ENCODE measurements around the gene JAZF1. TPM values are rescaled to one million over a fixed set of nuclear protein-coding genes. Genes with fewer than 3 reads are reported as not detected.

JAZF1 gene
- total RNA-seq, 1 experiment from 2014 or later, result 0.90 TPM

DNA sequence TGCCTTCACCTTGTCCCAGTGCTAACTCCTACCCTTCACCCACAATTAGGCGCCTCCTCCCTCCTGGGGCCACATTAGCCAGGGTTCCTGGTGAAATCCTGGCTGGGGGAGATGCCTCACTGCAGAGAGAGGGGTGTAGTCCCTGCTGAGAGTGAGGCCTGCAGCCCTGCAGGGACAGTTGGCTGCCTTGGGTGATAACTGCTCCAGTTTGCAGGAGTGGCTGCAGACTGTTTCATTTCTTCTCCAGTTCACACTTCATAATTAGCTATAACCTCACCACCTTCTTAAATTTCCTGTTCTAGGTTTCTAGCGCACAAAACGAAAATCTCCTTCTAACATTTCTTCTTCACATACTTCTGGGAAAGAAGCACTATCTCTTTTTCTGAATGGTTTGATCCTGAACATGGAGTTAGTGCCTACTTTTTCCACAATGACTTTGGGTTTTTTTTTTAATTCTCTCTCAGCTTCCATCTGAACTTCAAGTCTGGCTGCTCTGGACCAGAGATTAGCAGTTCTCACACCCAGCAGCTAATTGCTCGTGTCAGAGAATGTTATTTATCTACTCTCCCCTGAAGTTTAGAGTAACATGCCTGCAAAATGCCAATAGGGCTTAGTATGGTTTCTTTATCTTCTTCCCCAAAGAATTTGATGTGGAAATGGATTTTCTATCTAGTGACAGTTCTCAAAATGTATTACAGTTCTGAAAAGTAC lies 15.5 kb upstream of the JAZF1 start:
- Histone ChIP-seq H3K27ac (no peak overlapping the region), H3F3A (ENCODE audit: insufficient read depth, low read depth) (no peaks in the 10 kb centered on the region), H3K4me1 (replicated peaks; ENCODE audit: insufficient read depth) (no peaks in the 10 kb centered on the region), H2AFZ (no peak overlapping the region), H3K79me2 (ENCODE audit: low read depth) (no peaks in the 10 kb centered on the region), H3K36me3 (ENCODE audit: low read depth) (no peaks in the 10 kb centered on the region), H3K4me2 (no peak overlapping the region), H3K9me3 (ENCODE audit: insufficient read depth, low read depth) (0 out of 2 replicates have a peak, but pooled peaks cover 3% of the 10 kb centered on the region), H3K4me3 (no peak overlapping the region), H4K20me1 (ENCODE audit: insufficient read depth) (no peaks in the 10 kb centered on the region), H3K9me2 (ENCODE audit: insufficient read depth) (no peaks in the 10 kb centered on the region), H3K27me3 (ENCODE audit: insufficient read depth, low read depth) (no peaks in the 10 kb centered on the region)
- intact Hi-C loops (cut with micrococcal nuclease; ENCODE audit: unreplicated experiment), result no loop called here
- ChIA-PET POLR2A (ENCODE audit: unreplicated experiment) (no interaction called here), CTCF (interaction anchor here (0.6 kb wide), 1 partner anchor 100 kb away, joined by 3 read pairs; no protein-coding TSS in a partner anchor)
- no peak for DNase-seq
- BruUV-seq (replicated peaks), result no TSS peak
- no peak for TF ChIP-seq EZH2 (IDR thresholded peaks at IDR 0.05; ENCODE audit: low read depth)
- TF ChIP-seq, protein P1, sequence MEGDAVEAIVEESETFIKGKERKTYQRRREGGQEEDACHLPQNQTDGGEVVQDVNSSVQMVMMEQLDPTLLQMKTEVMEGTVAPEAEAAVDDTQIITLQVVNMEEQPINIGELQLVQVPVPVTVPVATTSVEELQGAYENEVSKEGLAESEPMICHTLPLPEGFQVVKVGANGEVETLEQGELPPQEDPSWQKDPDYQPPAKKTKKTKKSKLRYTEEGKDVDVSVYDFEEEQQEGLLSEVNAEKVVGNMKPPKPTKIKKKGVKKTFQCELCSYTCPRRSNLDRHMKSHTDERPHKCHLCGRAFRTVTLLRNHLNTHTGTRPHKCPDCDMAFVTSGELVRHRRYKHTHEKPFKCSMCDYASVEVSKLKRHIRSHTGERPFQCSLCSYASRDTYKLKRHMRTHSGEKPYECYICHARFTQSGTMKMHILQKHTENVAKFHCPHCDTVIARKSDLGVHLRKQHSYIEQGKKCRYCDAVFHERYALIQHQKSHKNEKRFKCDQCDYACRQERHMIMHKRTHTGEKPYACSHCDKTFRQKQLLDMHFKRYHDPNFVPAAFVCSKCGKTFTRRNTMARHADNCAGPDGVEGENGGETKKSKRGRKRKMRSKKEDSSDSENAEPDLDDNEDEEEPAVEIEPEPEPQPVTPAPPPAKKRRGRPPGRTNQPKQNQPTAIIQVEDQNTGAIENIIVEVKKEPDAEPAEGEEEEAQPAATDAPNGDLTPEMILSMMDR (conservative IDR thresholded peaks at IDR 0.05), result no peak

DNA sequence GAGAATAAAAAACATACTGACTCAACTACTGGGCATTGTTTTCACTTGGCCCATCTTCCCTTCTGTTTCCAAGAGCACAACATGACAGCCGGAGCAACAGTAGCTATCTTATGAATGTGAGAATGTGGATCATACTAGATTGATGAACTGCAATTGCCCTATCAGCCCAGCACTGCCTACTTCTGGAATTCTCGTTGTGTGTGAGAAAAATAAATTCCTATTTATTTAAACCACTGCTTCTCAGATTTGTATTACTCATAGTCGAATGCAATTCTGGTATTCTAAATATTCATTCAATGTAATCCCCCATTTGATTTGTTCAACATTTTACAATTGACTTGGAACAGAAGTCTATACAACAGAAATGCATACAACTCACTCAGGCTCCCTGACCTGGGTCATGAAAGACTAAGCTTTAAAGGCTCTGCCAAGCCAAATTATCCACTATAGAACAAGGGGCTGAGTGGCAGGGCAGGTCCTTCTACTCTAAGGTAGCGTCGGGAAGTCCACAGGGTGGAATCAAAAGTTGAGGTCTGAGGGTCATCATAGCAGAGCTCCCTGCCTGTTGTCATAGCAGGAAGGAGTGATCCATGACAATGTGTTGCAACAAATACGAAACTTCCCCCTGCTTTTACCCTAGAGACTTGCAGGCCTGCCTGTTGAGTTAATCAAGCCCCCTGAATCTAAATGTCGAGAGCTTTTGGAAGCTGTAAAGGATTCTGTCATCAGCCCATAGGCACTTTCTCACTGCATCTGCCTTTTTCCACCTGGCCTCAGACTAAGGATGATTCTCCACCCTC lies 12.4 kb upstream of the JAZF1 start:
- no peak overlapping the region for H2AFZ ChIP-seq
- no peak for DNase-seq
- no peak overlapping the region for H3K27ac ChIP-seq
- intact Hi-C loops (cut with micrococcal nuclease; ENCODE audit: unreplicated experiment), result no loop called here
- BruUV-seq (replicated peaks), result no TSS peak
- no peaks in the 10 kb centered on the region for H4K20me1 ChIP-seq (ENCODE audit: insufficient read depth)
- peaks cover 11% of the 10 kb centered on the region for H3K27me3 ChIP-seq (ENCODE audit: insufficient read depth, low read depth)
- H3K4me3 ChIP-seq, result no peak overlapping the region
- CTCF ChIA-PET, result no interaction called here
- POLR2A ChIA-PET (ENCODE audit: unreplicated experiment), result no interaction called here
- H3K36me3 ChIP-seq (ENCODE audit: low read depth), result no peaks in the 10 kb centered on the region
- no peak overlapping the region for H3K4me2 ChIP-seq
- H3K9me2 ChIP-seq (ENCODE audit: insufficient read depth), result no peaks in the 10 kb centered on the region
- H3F3A ChIP-seq (ENCODE audit: insufficient read depth, low read depth), result no peaks in the 10 kb centered on the region
- no peaks in the 10 kb centered on the region for H3K4me1 ChIP-seq (replicated peaks; ENCODE audit: insufficient read depth)
- H3K9me3 ChIP-seq (ENCODE audit: insufficient read depth, low read depth), result 0 out of 2 replicates have a peak, but pooled peaks cover 3% of the 10 kb centered on the region
- H3K79me2 ChIP-seq (ENCODE audit: low read depth), result no peaks in the 10 kb centered on the region
- TF ChIP-seq, protein P1 (conservative IDR thresholded peaks at IDR 0.05), result no peak
- no peak for TF ChIP-seq EZH2 (IDR thresholded peaks at IDR 0.05; ENCODE audit: low read depth)

DNA sequence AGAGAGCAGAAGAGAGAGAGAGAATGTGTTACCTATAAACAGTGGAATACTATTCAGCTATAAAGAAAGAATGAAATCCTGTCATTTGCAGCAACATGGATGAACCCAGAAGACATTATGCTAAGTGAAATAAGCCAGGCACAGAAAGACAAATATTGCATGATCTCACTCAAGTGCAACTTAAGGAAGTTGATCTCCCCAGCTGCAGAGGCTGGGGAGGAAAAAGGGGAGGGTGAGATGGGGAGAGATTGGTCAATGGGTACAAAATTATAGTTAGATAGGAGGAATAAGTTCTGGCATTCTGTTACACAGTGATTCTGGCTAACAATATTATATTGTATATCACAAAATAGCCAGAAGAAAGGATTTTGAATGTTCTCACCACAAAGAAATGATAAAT lies 11.2 kb upstream of the JAZF1 start:
- H3F3A ChIP-seq (ENCODE audit: insufficient read depth, low read depth), result no peaks in the 10 kb centered on the region
- no peak overlapping the region for H2AFZ ChIP-seq
- peaks cover 11% of the 10 kb centered on the region for H3K27me3 ChIP-seq (ENCODE audit: insufficient read depth, low read depth)
- H3K36me3 ChIP-seq (ENCODE audit: low read depth), result no peaks in the 10 kb centered on the region
- no peak for DNase-seq
- no peaks in the 10 kb centered on the region for H3K4me1 ChIP-seq (replicated peaks; ENCODE audit: insufficient read depth)
- ChIA-PET POLR2A (ENCODE audit: unreplicated experiment) (no interaction called here), CTCF (no interaction called here)
- no peak overlapping the region for H3K27ac ChIP-seq
- no peaks in the 10 kb centered on the region for H4K20me1 ChIP-seq (ENCODE audit: insufficient read depth)
- H3K4me2 ChIP-seq, result no peak overlapping the region
- no TSS peak for BruUV-seq (replicated peaks)
- H3K9me3 ChIP-seq (ENCODE audit: insufficient read depth, low read depth), result 0 out of 2 replicates have a peak, but pooled peaks cover 3% of the 10 kb centered on the region
- no peaks in the 10 kb centered on the region for H3K9me2 ChIP-seq (ENCODE audit: insufficient read depth)
- TF ChIP-seq EZH2 (IDR thresholded peaks at IDR 0.05; ENCODE audit: low read depth), result no peak
- TF ChIP-seq, protein P1 (conservative IDR thresholded peaks at IDR 0.05), result no peak
- intact Hi-C loops (cut with micrococcal nuclease; ENCODE audit: unreplicated experiment), result no loop called here
- H3K4me3 ChIP-seq, result no peak overlapping the region
- H3K79me2 ChIP-seq (ENCODE audit: low read depth), result no peaks in the 10 kb centered on the region

Measured in PC-9 (cell line).